C4-2B (cell line): ENCODE results near the gene IL12RB1.
"Not testable (repeated sequence)": the region's sequence is repeated elsewhere in the genome, so short reads cannot be mapped to it uniquely, and the experiment has no call there.

Experiments used
- H3K27ac ChIP-seq: fragments of 450-650 bp; 2 replicates; pipeline ENCODE4 v1.5.1; 2017
- CTCF ChIP-seq: fragments of 450-650 bp; conservative IDR thresholded peaks from 2 replicates; pipeline ENCODE4 v1.5.1; 2017; ENCODE audit warnings: mild to moderate bottlenecking
- ZFX ChIP-seq: fragments of 450-650 bp; IDR thresholded peaks from 2 replicates; pipeline ENCODE4 v1.6.1; 2017

Gene IL12RB1

DNA sequence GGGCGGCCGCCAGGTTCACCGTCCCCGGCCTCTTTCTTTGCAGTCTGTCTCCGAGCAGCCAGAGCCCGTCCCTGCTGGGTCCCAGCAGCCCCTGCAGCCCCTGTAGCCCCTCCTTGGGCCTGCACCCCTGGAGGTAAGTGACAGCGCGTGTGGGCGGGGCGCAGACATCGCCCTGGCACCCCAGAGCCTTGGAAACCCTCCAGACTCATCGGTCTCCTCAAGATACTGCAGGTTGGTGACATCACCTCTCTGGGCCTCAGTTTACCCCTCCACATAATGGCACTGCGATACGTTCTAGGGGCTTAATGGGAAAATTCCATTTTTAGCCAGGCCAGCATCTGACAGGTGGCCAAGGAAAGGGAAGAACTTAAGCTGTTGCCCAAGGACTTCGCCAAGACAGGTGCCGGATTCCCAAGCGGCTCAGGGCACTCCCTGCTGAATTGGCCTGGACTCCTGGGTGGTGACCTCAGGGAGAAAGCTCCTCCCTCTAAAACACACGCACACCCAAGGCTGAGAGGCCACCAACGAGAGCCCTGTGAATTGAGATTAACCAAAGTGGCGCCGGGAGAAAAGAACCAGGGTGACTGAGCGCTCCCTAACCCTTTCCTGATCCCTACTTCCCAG is 24.0 kb upstream of the IL12RB1 start:
- H3K27ac ChIP-seq: peak overlapping the region; percentile 66

DNA sequence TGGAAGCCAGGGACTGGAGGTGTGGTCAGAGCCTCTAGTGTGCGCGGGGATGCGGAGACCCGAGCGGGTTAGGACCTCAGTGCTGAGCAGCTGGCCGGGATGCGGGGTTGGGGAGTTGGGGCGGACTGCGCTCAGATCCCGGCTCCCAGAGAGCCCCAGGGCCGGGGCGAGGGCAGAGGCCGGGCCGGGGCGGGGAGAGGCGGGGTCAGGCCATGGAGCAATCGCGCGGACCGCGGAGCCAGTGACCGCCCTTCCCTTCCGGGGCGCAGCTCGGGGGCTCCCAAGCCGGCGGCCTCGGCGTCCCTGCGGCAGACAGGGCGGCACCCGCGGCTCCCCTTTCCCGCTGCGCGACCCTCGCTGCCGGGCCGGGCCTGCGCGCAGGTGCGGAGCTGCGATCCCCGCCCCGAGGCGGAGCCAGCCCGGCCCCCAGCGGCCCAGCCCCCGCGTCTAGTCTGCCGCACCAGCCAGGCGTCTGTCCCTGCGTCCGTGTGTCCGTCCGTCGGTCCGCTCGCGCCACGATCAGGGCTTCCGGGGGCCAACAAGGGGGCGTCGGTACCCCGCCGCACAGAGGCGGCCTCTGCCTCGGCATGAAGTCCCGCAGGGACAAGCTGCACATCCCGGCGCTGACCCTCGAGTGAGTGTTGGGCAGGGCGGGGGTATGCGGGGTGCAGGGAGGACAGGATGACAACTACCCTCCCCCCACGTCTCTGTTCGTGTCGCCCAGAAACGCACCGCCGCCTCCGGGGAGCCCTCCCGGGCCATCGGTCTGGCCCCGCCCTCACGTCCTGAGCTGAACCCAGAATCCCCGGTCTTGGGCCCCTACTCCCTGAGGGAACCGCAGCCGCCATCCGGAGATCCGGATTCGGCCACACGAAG is 23.2 kb upstream of the IL12RB1 start:
- peak overlapping the region; percentile 66 for H3K27ac ChIP-seq
- TF ChIP-seq ZFX (0 out of 2 replicates have a peak, but pooled peaks have one; percentile 38), CTCF (no peak)

More for the DNA sequence above, 24.0 kb upstream of the IL12RB1 start:
- TF ChIP-seq ZFX (no peak), CTCF (no peak)

DNA sequence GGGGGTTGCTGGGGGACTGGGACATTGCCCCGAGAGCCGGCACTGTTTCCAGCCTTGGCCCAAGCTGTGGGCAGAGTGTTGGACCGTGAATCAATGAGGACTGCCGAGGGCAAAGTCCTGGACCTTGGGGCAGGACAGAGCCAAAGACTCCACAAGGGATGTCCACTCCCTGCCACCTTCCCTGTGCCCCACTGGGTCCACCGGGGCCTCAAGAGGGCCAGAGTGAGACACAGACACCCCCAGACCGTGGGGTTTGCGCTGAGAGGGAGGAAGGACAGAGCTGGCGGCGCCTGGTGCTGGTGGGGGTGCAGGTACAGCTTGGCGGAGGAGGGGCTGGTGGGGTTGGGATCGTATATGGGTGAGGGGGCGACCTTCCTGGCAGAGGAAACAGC is 22.6 kb upstream of the IL12RB1 start:
- TF ChIP-seq ZFX (no peak), CTCF (no peak)
- peak overlapping the region; percentile 66 for H3K27ac ChIP-seq

GRCh38 chr19:18108897-18109296 is 22.2 kb upstream of the IL12RB1 start:
- no peak overlapping the region; the same call in 1 of the 2 replicates for H3K27ac ChIP-seq
- TF ChIP-seq ZFX (no peak), CTCF (no peak)

DNA sequence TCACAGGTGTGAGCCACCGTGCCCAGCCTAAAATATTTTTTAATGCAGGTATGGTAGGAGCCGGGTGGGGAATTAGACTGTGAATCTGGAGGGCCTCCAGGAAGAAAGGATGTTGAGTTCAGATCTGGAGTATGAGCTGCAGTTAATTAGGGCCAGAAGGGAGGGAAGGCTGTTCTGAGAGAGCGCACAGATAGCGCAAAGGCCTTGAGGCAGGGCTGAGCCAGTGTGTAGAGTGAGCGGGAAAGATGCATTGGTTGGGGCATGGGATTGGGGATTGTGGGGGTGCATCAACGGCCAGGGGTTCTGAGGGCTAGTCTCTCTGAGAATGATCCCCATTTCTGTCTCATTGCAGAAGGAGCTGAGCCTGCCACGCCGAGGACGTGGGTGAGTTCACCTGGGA is 20.5 kb upstream of the IL12RB1 start:
- TF ChIP-seq CTCF (no peak), ZFX (no peak)
- H3K27ac ChIP-seq: no peak overlapping the region

DNA sequence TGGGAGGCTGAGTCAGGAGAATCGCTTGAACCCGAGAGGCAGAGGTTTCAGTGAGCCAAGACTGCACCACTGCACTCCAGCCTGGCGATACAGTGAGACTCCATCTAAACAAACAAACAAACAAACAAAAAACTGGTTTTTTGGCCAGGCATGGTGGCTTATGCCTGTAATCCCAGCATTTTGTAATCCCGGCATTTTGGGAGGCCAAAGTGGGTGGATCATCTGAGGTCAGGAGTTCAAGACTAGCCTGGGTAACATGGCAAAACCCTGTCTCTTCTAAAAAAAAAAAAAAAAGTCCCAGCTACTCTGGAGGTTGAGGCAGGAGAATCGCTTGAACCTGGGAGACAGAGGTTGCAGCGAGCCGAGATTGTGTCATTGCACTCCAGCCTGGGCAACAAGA is 18.5 kb upstream of the IL12RB1 start:
- H3K27ac ChIP-seq: not testable (repeated sequence)

GRCh38 chr19:18104793-18105131 is 18.0 kb upstream of the IL12RB1 start:
- TF ChIP-seq ZFX (no peak), CTCF (no peak)
- no peak overlapping the region for H3K27ac ChIP-seq
